Cardiac muscle cell (in vitro differentiated cells and primary cell): ENCODE results near the gene IBA57. TPM values are rescaled to one million over a fixed set of nuclear protein-coding genes. Genes with fewer than 3 reads are reported as not detected.

Source experiments
- DNase-seq, 2 donors: peaks; one replicate each; pipeline versions ENCODE4 v3.0.0 to v3.0.0-alpha.2; 2010 to 2017; ENCODE audit warnings: low read depth in 1 of 2, low spot score in 1 of 2
- H3K27ac ChIP-seq: fragments of 200-600 bp; sonication (generic); 2 replicates; pipeline ENCODE4 v1.5.1; 2016
- H3K27me3 ChIP-seq: fragments of 200-600 bp; sonication (generic); 2 replicates; pipeline ENCODE4 v1.6.0; 2016; ENCODE audit warnings: control low read depth
- H3K36me3 ChIP-seq: fragments of 200-600 bp; sonication (generic); 2 replicates; pipeline ENCODE4 v1.5.1; 2016; ENCODE audit warnings: control low read depth
- H3K4me1 ChIP-seq: fragments of 200-600 bp; sonication (generic); 2 replicates; pipeline ENCODE4 v1.8.1; 2017; ENCODE audit warnings: low read depth, mild to moderate bottlenecking, mixed run types
- H3K4me3 ChIP-seq: fragments of 200-600 bp; sonication (generic); 2 replicates; pipeline ENCODE4 v1.5.1; 2016; ENCODE audit warnings: mild to moderate bottlenecking
- H3K9me3 ChIP-seq: fragments of 200-600 bp; sonication (generic); 2 replicates; pipeline ENCODE4 v1.5.1; 2017; ENCODE audit warnings: low read depth, mild to moderate bottlenecking, control low read depth
- CTCF ChIP-seq: IDR thresholded peaks from 2 replicates; pipeline ENCODE4 v1.5.1; 2012; ENCODE audit warnings: low read depth, mild to moderate bottlenecking, low read length
- polyA plus RNA-seq: library from polyadenylated mRNA; unstranded; fragments of >200 nt; fragmentation: Nextera tagmentation; extraction: Ambion mirVana; gene quantifications from 2 replicates; pipeline ENCODE4 v1.2.1, GENCODE V29; 2016
- total RNA-seq: library from RNA; depleted of rRNA; stranded (reverse); fragments of >200 nt; gene quantifications from 2 replicates; pipeline ENCODE4 v1.2.3, GENCODE V29; 2016

The IBA57 gene
- total and polyA plus RNA-seq, 2 experiments from 2014 or later = 5.1 to 6.4 TPM

GRCh38 chr1:228163007-228163753, 2.4 kb upstream of the IBA57 start:
- TF ChIP-seq CTCF = no peak
- Histone ChIP-seq H3K4me1 (no peaks in the 10 kb centered on the region), H3K9me3 (no peaks in the 10 kb centered on the region), H3K27ac (no peak overlapping the region), H3K27me3 (no peaks in the 10 kb centered on the region), H3K36me3 (no peaks in the 10 kb centered on the region), H3K4me3 (no peak overlapping the region)
- DNase-seq = peak in 1 of 2 donors; percentile 67

DNA sequence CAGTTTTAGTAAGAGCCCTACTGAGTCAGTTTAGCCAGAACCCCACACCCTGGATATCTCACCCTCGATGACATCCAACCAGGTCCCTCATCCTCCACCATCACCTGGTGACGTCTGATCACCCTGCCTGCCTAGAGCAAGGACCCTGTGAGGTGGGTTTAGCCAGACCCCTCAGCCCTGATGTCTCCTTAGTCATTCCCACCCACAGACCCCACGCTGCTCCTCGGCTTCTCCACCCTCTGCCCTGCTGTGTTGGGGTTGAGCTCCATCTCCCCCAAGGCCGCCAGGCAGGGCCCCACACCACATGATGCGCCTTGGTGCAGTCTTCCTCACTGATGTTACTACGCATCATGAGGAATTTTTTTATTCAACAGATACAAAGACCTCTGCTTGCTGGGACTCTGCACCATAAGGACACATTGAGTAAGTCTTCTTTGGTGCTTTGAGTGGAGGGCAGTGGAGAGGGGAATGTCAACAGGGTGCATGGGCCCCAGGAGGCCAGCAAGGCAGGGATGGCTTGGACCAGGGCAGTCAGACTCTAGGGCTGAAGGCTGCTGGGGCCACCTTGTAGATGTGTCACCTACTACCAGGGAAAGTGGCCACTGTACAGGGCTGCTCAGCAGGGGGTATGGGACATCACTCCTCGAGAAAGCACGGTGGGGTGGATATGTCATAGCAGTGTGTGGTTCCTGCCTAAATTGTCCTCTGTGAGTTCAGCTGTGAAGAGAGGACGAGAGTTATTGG, 1.7 kb upstream of the IBA57 start:
- DNase-seq = no peak
- Histone ChIP-seq H3K27ac (no peak overlapping the region), H3K9me3 (no peaks in the 10 kb centered on the region), H3K27me3 (no peaks in the 10 kb centered on the region), H3K4me1 (no peaks in the 10 kb centered on the region), H3K36me3 (no peaks in the 10 kb centered on the region), H3K4me3 (no peak overlapping the region)
- TF ChIP-seq CTCF = no peak

DNA sequence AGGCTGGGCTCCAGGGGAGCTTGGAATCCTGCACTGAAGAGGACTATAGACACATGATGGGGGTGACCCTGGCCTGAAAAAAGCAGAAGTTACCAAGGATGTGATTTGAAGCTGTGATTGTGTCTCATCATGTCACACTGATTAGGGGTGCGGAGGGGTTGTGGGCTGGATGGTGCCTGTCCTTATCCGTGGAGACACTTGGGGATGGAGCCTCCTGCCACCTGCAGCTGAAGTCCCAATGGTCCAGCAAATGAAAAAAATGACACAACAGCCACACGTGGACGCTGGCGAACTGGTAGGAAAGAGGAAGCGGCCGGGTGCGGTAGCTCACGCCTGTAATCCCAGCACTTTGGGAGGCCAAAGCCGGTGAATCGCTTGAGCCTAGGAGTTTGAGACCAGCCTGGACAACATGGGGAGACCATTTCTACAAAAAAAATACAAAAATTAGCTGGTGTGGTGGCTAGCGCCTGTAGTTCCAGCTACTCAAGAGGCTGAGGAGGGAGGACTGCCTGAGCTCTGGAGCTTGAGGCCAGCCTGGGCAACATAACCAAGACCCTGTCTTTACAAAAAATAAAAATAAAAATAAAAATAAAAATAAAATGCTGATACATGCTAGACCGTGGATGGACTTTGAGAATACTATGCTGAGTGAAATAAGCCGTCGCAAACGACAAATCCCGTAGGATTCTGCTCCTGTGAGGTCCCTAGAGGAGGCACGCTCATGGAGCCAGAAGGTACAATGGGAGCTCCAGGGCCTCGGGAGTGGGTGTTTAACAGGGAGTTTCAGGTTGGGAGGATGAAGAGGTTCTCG, 838 bp upstream of the IBA57 start:
- peak overlapping the region; percentile 58 for H3K27ac ChIP-seq
- H3K36me3 ChIP-seq = no peaks in the 10 kb centered on the region
- no peaks in the 10 kb centered on the region for H3K27me3 ChIP-seq
- DNase-seq = no peak
- TF ChIP-seq CTCF = no peak
- H3K4me1 ChIP-seq = no peaks in the 10 kb centered on the region
- peak overlapping the region; percentile 30 for H3K4me3 ChIP-seq
- H3K9me3 ChIP-seq = no peaks in the 10 kb centered on the region

GRCh38 chr1:228166170-228166936, 749 bp downstream of the IBA57 start:
- no peaks in the 10 kb centered on the region for H3K9me3 ChIP-seq
- H3K4me3 ChIP-seq = peak overlapping the region; percentile 38
- no peaks in the 10 kb centered on the region for H3K4me1 ChIP-seq
- no peaks in the 10 kb centered on the region for H3K36me3 ChIP-seq
- H3K27me3 ChIP-seq = no peaks in the 10 kb centered on the region
- H3K27ac ChIP-seq = peak overlapping the region; percentile 96
- peak; percentile 37 for TF ChIP-seq CTCF
- peak; percentile 57 to 60 for DNase-seq
